Measurements from ENCODE around the gene TMX2.

Gene TMX2

GRCh38 chr11:57744357-57744756, 32.0 kb downstream of the TMX2 start:
- TF ChIP-seq CTCF (IDR thresholded peaks at IDR 0.05; ENCODE audit: low read depth, low read length): no peak
- Histone ChIP-seq H3K36me3 (peaks cover 16% of the 10 kb centered on the region), H3K9me3 (no peaks in the 10 kb centered on the region), H3K4me3 (ENCODE audit: low read depth, low read length) (no peak overlapping the region), H3K27me3 (no peaks in the 10 kb centered on the region), H3K4me1 (no peaks in the 10 kb centered on the region)
- DNase-seq: no peak

- no peak for DNase-seq
- no peak overlapping the region for H3K4me3 ChIP-seq (ENCODE audit: low read depth, low read length)
- no peaks in the 10 kb centered on the region for H3K9me3 ChIP-seq
- no peaks in the 10 kb centered on the region for H3K4me1 ChIP-seq
- no peaks in the 10 kb centered on the region for H3K27me3 ChIP-seq
- TF ChIP-seq CTCF (IDR thresholded peaks at IDR 0.05; ENCODE audit: low read depth, low read length): no peak
- peaks cover 16% of the 10 kb centered on the region for H3K36me3 ChIP-seq
These were observed 32.8 kb downstream of the TMX2 start for GRCh38 chr11:57745206-57745605.

- Histone ChIP-seq H3K4me1 (no peaks in the 10 kb centered on the region), H3K9me3 (no peaks in the 10 kb centered on the region), H3K4me3 (ENCODE audit: low read depth, low read length) (no peak overlapping the region), H3K27me3 (no peaks in the 10 kb centered on the region), H3K36me3 (peaks cover 16% of the 10 kb centered on the region)
- TF ChIP-seq CTCF (IDR thresholded peaks at IDR 0.05; ENCODE audit: low read depth, low read length): no peak
- no peak for DNase-seq
These were observed 34.5 kb downstream of the TMX2 start for GRCh38 chr11:57746920-57747319.

DNA sequence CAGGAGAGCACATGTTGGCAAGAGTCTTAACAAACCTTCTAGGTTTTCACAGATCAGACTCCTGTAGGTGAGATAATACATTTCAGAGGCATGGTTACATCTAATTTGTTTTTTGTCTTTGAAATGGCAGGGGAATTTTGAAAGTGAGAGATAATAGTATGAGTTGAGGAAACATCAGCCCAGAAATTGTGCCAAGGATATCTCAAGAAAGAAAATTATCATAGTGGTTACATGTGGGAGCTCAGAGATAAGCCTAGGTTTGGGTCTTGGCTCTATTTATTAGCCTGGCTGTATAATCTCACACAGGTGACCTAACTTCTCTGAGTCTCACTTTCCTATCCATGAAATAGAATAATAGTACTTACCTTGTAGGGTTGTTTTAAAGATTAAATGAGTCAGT, 38.8 kb downstream of the TMX2 start:
- no peak for DNase-seq
- TF ChIP-seq CTCF (IDR thresholded peaks at IDR 0.05; ENCODE audit: low read depth, low read length): no peak

GRCh38 chr11:57751676-57752253, 39.4 kb downstream of the TMX2 start, which contains the start of gene BTBD18:
TSS of gene BTBD18 (minus strand) at chr11:57751819. CDS start at chr11:57751188, 631 bp downstream.
- no peaks in the 10 kb centered on the region for H3K27me3 ChIP-seq
- no peak within 1 kb of the TSS for H3K4me3 ChIP-seq (ENCODE audit: low read depth, low read length)
- peak; percentile 20 for DNase-seq
- H3K36me3 ChIP-seq: no peaks in the 10 kb centered on the region
- peak; percentile 43 for TF ChIP-seq CTCF (IDR thresholded peaks at IDR 0.05; ENCODE audit: low read depth, low read length)
- H3K9me3 ChIP-seq: no peaks in the 10 kb centered on the region
- no peaks in the 10 kb centered on the region for H3K4me1 ChIP-seq

More for the DNA sequence above, 38.8 kb downstream of the TMX2 start:
- Histone ChIP-seq H3K27me3 (no peaks in the 10 kb centered on the region), H3K4me3 (ENCODE audit: low read depth, low read length) (no peak overlapping the region), H3K4me1 (no peaks in the 10 kb centered on the region), H3K36me3 (no peaks in the 10 kb centered on the region), H3K9me3 (no peaks in the 10 kb centered on the region)

DNA sequence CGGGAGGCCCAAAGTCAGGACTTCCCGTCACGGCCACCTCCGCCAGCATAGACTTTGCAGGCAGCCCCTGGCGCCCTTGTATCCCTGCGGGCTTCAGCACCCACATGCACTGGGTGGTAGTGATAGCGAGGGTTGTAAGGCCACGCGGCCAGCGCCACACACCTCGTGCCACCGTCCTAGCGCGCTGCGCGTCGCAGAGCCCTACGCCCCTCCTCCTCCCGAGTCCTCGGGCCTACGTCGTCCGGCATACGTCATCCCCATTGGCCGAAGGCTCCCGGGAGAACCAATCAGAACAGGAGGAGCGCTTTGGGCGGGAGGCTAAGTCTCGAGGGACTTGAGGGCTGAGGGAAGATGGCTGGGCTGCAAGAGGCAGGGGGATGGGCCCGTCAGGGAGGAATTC, 40.6 kb downstream of the TMX2 start:
- TF ChIP-seq CTCF (IDR thresholded peaks at IDR 0.05; ENCODE audit: low read depth, low read length): no peak
- H3K36me3 ChIP-seq: no peaks in the 10 kb centered on the region
- no peaks in the 10 kb centered on the region for H3K4me1 ChIP-seq
- H3K27me3 ChIP-seq: no peaks in the 10 kb centered on the region
- no peak overlapping the region for H3K4me3 ChIP-seq (ENCODE audit: low read depth, low read length)
- H3K9me3 ChIP-seq: no peaks in the 10 kb centered on the region
- DNase-seq: no peak

All from BE2C (cell line).